WTC11 (cell line): ENCODE data around the gene KAT2B. TPM values are rescaled to one million over a fixed set of nuclear protein-coding genes. Genes with fewer than 3 reads are reported as not detected.

Experiments used
- ATAC-seq: fragments of 200-7000 bp; cut with Tn5 transposase; 2 replicates; pipeline ENCODE4 v1.10.0; 2021; ENCODE audit warnings: mild to moderate bottlenecking, moderate library complexity
- CTCF ChIA-PET: fragments of 300-600 bp; sonication (Branson Sonifier 250); formaldehyde crosslinking; loops from one replicate; lab custom pipeline; 2021; ENCODE audit warnings: antibody characterized with exemption; lab: Charles Lee
- POLR2A ChIA-PET: fragments of 350-600 bp; sonication (Branson Sonifier 250); formaldehyde crosslinking; loops from one replicate; lab custom pipeline; 2021; ENCODE audit warnings: antibody characterized with exemption; lab: Charles Lee
- DNase-seq: peaks from one replicate; pipeline ENCODE4 v3.0.0; 2021; ENCODE audit warnings: low spot score
- H3K27ac Mint-ChIP-seq: 2 replicates; pipeline ENCODE4 v1.8.0; 2021; ENCODE audit warnings: mixed read lengths
- H3K27me3 Mint-ChIP-seq: 2 replicates; pipeline ENCODE4 v1.8.0; 2021; ENCODE audit warnings: low read depth, mild to moderate bottlenecking, moderate library complexity, mixed read lengths
- H3K36me3 Mint-ChIP-seq: 2 replicates; pipeline ENCODE4 v1.8.0; 2021; ENCODE audit warnings: mixed read lengths
- H3K4me1 Mint-ChIP-seq: 2 replicates; pipeline ENCODE4 v1.8.0; 2022; ENCODE audit warnings: mixed read lengths
- H3K4me3 Mint-ChIP-seq: 2 replicates; pipeline ENCODE4 v1.8.0; 2021; ENCODE audit warnings: mild to moderate bottlenecking, moderate library complexity, mixed read lengths
- H3K9me3 Mint-ChIP-seq: 2 replicates; pipeline ENCODE4 v1.8.0; 2021; ENCODE audit warnings: mixed read lengths
- CREB1 ChIP-seq: sonication (generic); formaldehyde crosslinking; IDR thresholded peaks from 2 replicates; pipeline ENCODE4 v1.8.0; 2023; ENCODE audit warnings: mild to moderate bottlenecking, missing genetic modification reagents
- IRF2 ChIP-seq: sonication (generic); formaldehyde crosslinking; IDR thresholded peaks from 2 replicates; pipeline ENCODE4 v1.8.0; 2022; ENCODE audit warnings: low read depth, missing genetic modification reagents, borderline replicate concordance
- JUN ChIP-seq: sonication (generic); formaldehyde crosslinking; IDR thresholded peaks from 2 replicates; pipeline ENCODE4 v1.8.0; 2023; ENCODE audit warnings: mild to moderate bottlenecking, missing genetic modification reagents
- KAT7 ChIP-seq: sonication (generic); formaldehyde crosslinking; IDR thresholded peaks from 2 replicates; pipeline ENCODE4 v1.8.1; 2023; ENCODE audit warnings: missing genetic modification reagents, mild to moderate bottlenecking, borderline replicate concordance
- NR1H2 ChIP-seq: sonication (generic); formaldehyde crosslinking; IDR thresholded peaks from 2 replicates; pipeline ENCODE4 v1.9.0; 2021; ENCODE audit warnings: mild to moderate bottlenecking, moderate library complexity, missing genetic modification reagents
- SOX15 ChIP-seq: fragments of 250-450 bp; sonication (Bioruptor Pico); IDR thresholded peaks from 2 replicates; pipeline ENCODE4 v1.9.0; 2021; ENCODE audit warnings: mild to moderate bottlenecking
- SP1 ChIP-seq: sonication (generic); formaldehyde crosslinking; conservative IDR thresholded peaks from 2 replicates; pipeline ENCODE4 v1.8.1; 2022; ENCODE audit warnings: missing genetic modification reagents
- STAT6 ChIP-seq: sonication (generic); formaldehyde crosslinking; conservative IDR thresholded peaks from 2 replicates; pipeline ENCODE4 v1.8.1; 2023; ENCODE audit warnings: mild to moderate bottlenecking, low read depth, missing genetic modification reagents, moderate library complexity
- TCF7 ChIP-seq: sonication (generic); formaldehyde crosslinking; IDR thresholded peaks from 2 replicates; pipeline ENCODE4 v1.8.0; 2022; ENCODE audit warnings: mild to moderate bottlenecking, low read depth, missing genetic modification reagents, moderate library complexity
- TEAD1 ChIP-seq: sonication (generic); formaldehyde crosslinking; IDR thresholded peaks from 2 replicates; pipeline ENCODE4 v1.8.0; 2022; ENCODE audit warnings: mild to moderate bottlenecking, missing genetic modification reagents
- ZNF138 ChIP-seq: sonication (generic); formaldehyde crosslinking; conservative IDR thresholded peaks from 2 replicates; pipeline ENCODE4 v1.8.1; 2022; ENCODE audit warnings: mild to moderate bottlenecking, moderate library complexity, missing genetic modification reagents
- ZNF396 ChIP-seq: fragments of 250-450 bp; sonication (Bioruptor Pico); IDR thresholded peaks from 2 replicates; pipeline ENCODE4 v1.8.0; 2021; ENCODE audit warnings: mild to moderate bottlenecking, moderate library complexity, borderline replicate concordance
- ZNF425 ChIP-seq: fragments of 250-450 bp; sonication (Bioruptor Pico); conservative IDR thresholded peaks from 2 replicates; pipeline ENCODE4 v1.9.0; 2021; ENCODE audit warnings: mild to moderate bottlenecking
- ZNF512 ChIP-seq: sonication (generic); formaldehyde crosslinking; IDR thresholded peaks from 2 replicates; pipeline ENCODE4 v1.8.1; 2022; ENCODE audit warnings: missing genetic modification reagents, borderline replicate concordance
- ZNF532 ChIP-seq: fragments of 250-450 bp; sonication (Bioruptor Pico); IDR thresholded peaks from 2 replicates; pipeline ENCODE4 v1.9.0; 2021; ENCODE audit warnings: mild to moderate bottlenecking, borderline replicate concordance
- total RNA-seq: library from RNA; stranded (reverse); gene quantifications from 3 replicates; pipeline ENCODE4 v1.2.3, GENCODE V29; 2021
- TF ChIP-seq, protein P1 (sequence below): sonication (generic); formaldehyde crosslinking; IDR thresholded peaks from 2 replicates; pipeline ENCODE4 v1.8.1; 2023; ENCODE audit warnings: mild to moderate bottlenecking, missing genetic modification reagents
- TF ChIP-seq, protein P2 (sequence below): sonication (generic); formaldehyde crosslinking; IDR thresholded peaks from 2 replicates; pipeline ENCODE4 v1.8.1; 2022; ENCODE audit warnings: low read depth, mild to moderate bottlenecking, moderate library complexity, missing genetic modification reagents, borderline replicate concordance
- TF ChIP-seq, protein P3 (sequence below): sonication (generic); formaldehyde crosslinking; IDR thresholded peaks from 2 replicates; pipeline ENCODE4 v1.8.1; 2022; ENCODE audit warnings: low read depth, missing genetic modification reagents, borderline replicate concordance
- TF ChIP-seq, protein P4 (sequence below): sonication (generic); formaldehyde crosslinking; conservative IDR thresholded peaks from 2 replicates; pipeline ENCODE4 v1.8.1; 2022; ENCODE audit warnings: mild to moderate bottlenecking, missing genetic modification reagents

The KAT2B gene
- total RNA-seq, 1 experiment from 2014 or later, result 2.7 TPM

GRCh38 chr3:20051123-20051806, 11.0 kb downstream of the KAT2B start (continued):
- TF ChIP-seq ZNF532 (CRISPR knock-in tag) (no peak), SP1 (CRISPR knock-in tag) (no peak)

DNA sequence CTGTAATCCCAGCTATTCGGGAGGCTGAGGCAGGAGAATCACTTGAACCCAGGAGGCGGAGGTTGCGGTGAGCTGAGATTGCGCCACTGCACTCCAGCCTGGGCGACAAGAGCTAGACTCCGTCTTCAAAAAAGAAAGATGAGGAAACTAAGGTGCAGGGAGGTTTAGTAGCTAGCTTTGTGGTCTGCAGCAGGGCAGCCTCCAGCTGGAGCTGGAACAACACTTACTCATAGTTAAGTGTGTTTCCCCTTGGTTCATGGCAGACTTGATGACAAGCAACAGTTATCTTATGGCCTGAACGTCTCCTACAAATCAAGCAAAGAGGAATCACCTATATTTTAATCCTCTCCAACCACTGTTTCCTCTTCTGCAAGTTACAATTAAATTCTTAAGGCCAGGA, 12.6 kb downstream of the KAT2B start:
- CTCF ChIA-PET, result no interaction called here
- POLR2A ChIA-PET, result no interaction called here

More for the DNA sequence above, 12.6 kb downstream of the KAT2B start:
- Mint-ChIP-seq H3K27ac (no peak overlapping the region), H3K9me3 (no peaks in the 10 kb centered on the region), H3K27me3 (no peaks in the 10 kb centered on the region), H3K4me3 (no peak overlapping the region), H3K36me3 (no peaks in the 10 kb centered on the region), H3K4me1 (no peaks in the 10 kb centered on the region)
- DNase-seq, result no peak
- TF ChIP-seq ZNF396 (CRISPR knock-in tag), result no peak
- TF ChIP-seq, protein P1, sequence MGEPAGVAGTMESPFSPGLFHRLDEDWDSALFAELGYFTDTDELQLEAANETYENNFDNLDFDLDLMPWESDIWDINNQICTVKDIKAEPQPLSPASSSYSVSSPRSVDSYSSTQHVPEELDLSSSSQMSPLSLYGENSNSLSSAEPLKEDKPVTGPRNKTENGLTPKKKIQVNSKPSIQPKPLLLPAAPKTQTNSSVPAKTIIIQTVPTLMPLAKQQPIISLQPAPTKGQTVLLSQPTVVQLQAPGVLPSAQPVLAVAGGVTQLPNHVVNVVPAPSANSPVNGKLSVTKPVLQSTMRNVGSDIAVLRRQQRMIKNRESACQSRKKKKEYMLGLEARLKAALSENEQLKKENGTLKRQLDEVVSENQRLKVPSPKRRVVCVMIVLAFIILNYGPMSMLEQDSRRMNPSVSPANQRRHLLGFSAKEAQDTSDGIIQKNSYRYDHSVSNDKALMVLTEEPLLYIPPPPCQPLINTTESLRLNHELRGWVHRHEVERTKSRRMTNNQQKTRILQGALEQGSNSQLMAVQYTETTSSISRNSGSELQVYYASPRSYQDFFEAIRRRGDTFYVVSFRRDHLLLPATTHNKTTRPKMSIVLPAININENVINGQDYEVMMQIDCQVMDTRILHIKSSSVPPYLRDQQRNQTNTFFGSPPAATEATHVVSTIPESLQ, result no peak
- no peak for TF ChIP-seq SOX15 (CRISPR knock-in tag)
- TF ChIP-seq TCF7 (CRISPR knock-in tag), result no peak
- no peak for TF ChIP-seq STAT6 (CRISPR knock-in tag)
- no peak for TF ChIP-seq ZNF138
- no peak for TF ChIP-seq TEAD1 (CRISPR knock-in tag)
- TF ChIP-seq KAT7 (CRISPR knock-in tag), result no peak
- TF ChIP-seq ZNF425 (CRISPR knock-in tag), result no peak
- no peak for TF ChIP-seq NR1H2 (CRISPR knock-in tag)
- no peak for TF ChIP-seq IRF2
- TF ChIP-seq, protein P2, sequence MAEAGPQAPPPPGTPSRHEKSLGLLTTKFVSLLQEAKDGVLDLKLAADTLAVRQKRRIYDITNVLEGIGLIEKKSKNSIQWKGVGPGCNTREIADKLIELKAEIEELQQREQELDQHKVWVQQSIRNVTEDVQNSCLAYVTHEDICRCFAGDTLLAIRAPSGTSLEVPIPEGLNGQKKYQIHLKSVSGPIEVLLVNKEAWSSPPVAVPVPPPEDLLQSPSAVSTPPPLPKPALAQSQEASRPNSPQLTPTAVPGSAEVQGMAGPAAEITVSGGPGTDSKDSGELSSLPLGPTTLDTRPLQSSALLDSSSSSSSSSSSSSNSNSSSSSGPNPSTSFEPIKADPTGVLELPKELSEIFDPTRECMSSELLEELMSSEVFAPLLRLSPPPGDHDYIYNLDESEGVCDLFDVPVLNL (CRISPR knock-in tag), result no peak
- TF ChIP-seq CREB1 (CRISPR knock-in tag), result no peak
- TF ChIP-seq, protein P3, sequence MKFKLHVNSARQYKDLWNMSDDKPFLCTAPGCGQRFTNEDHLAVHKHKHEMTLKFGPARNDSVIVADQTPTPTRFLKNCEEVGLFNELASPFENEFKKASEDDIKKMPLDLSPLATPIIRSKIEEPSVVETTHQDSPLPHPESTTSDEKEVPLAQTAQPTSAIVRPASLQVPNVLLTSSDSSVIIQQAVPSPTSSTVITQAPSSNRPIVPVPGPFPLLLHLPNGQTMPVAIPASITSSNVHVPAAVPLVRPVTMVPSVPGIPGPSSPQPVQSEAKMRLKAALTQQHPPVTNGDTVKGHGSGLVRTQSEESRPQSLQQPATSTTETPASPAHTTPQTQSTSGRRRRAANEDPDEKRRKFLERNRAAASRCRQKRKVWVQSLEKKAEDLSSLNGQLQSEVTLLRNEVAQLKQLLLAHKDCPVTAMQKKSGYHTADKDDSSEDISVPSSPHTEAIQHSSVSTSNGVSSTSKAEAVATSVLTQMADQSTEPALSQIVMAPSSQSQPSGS, result no peak
- no peak for TF ChIP-seq JUN (CRISPR knock-in tag)
- no peak for TF ChIP-seq ZNF512
- TF ChIP-seq, protein P4, sequence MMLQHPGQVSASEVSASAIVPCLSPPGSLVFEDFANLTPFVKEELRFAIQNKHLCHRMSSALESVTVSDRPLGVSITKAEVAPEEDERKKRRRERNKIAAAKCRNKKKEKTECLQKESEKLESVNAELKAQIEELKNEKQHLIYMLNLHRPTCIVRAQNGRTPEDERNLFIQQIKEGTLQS (CRISPR knock-in tag), result no peak
- ATAC-seq, result no peak
